ENCODE measurements around the gene ZSCAN12. TPM values are rescaled to one million over a fixed set of nuclear protein-coding genes. Genes with fewer than 3 reads are reported as not detected.

ZSCAN12 gene
- total and polyA plus RNA-seq, 2 experiments from 2014 or later = 2.0 to 7.3 TPM

DNA sequence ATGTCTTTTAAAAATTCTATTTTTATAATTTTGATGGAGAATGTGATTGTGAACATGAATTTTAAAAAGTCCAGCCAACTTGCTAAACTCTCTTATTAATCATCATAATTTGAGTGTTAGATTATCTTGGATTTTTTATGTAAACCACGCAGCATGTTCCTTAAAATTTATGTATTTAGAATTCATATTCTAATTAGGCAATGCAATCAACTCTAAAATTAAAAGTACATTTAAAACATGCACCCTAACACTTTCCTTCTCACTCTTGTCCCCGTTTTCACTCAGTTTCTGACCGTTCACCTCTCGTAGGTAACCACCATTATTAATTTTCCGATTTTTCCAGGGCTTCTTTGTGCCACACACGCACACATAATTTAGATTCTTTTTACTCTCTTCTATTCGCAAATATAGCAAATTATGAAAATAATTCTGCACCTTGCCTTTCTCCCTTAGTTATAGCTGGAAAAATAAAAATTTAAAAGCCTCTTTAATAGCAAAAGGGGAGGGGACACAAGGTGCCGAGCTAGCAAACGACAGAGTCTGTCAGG is 50.1 kb downstream of the ZSCAN12 start:
- peak overlapping the region; percentile 99 for H3K4me3 Mint-ChIP-seq
- ATAC-seq (no peak), DNase-seq (ENCODE audit: low spot score) (no peak)
- Histone ChIP-seq H2AFZ (peak overlapping the region; percentile 93), H3K36me3 (ENCODE audit: insufficient read depth) (no peaks in the 10 kb centered on the region), H4K20me1 (replicated peaks; ENCODE audit: insufficient read depth) (peaks cover 8% of the 10 kb centered on the region; the same call in 1 of the 2 replicates), H3K27ac (ENCODE audit: low read depth) (no peak overlapping the region), H3K4me3 (peak overlapping the region; percentile 78), H3K27me3 (ENCODE audit: insufficient read depth) (no peaks in the 10 kb centered on the region), H3K4me2 (peak overlapping the region; percentile 91), H3K79me2 (replicated peaks; ENCODE audit: insufficient read depth) (peaks cover 44% of the 10 kb centered on the region), H3K4me1 (ENCODE audit: insufficient read depth) (peaks cover 10% of the 10 kb centered on the region), H3F3A (replicated peaks; ENCODE audit: low read depth) (no peaks in the 10 kb centered on the region), H3K9me2 (ENCODE audit: insufficient read depth) (no peaks in the 10 kb centered on the region)
- H3K36me3 Mint-ChIP-seq (ENCODE audit: low read depth) = peaks cover 21% of the 10 kb centered on the region
- H3K27ac Mint-ChIP-seq = peak overlapping the region; percentile 99
- TF ChIP-seq EZH2phosphoT487 (IDR thresholded peaks at IDR 0.05; ENCODE audit: unreplicated experiment) (no peak), ZNF114 (CRISPR knock-in tag; IDR thresholded peaks at IDR 0.05) (no peak), CREB1 (CRISPR knock-in tag; IDR thresholded peaks at IDR 0.05; ENCODE audit: low read depth) (no peak), POLR2AphosphoS5 (IDR thresholded peaks at IDR 0.05; ENCODE audit: low read depth) (no peak), STAT1 (IDR thresholded peaks at IDR 0.05; ENCODE audit: unreplicated experiment) (no peak), JUNB (IDR thresholded peaks at IDR 0.05; ENCODE audit: unreplicated experiment) (no peak), NANOG (IDR thresholded peaks at IDR 0.05; ENCODE audit: borderline replicate concordance) (no peak), EZH2 (IDR thresholded peaks at IDR 0.05; ENCODE audit: low read depth, unreplicated experiment) (no peak), ZNF331 (CRISPR knock-in tag; IDR thresholded peaks at IDR 0.05; ENCODE audit: low read depth) (no peak)
- TF ChIP-seq, protein P1, sequence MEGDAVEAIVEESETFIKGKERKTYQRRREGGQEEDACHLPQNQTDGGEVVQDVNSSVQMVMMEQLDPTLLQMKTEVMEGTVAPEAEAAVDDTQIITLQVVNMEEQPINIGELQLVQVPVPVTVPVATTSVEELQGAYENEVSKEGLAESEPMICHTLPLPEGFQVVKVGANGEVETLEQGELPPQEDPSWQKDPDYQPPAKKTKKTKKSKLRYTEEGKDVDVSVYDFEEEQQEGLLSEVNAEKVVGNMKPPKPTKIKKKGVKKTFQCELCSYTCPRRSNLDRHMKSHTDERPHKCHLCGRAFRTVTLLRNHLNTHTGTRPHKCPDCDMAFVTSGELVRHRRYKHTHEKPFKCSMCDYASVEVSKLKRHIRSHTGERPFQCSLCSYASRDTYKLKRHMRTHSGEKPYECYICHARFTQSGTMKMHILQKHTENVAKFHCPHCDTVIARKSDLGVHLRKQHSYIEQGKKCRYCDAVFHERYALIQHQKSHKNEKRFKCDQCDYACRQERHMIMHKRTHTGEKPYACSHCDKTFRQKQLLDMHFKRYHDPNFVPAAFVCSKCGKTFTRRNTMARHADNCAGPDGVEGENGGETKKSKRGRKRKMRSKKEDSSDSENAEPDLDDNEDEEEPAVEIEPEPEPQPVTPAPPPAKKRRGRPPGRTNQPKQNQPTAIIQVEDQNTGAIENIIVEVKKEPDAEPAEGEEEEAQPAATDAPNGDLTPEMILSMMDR (conservative IDR thresholded peaks at IDR 0.05; ENCODE audit: low read depth in 2 of 2) = no peak
- TF ChIP-seq, protein P2, sequence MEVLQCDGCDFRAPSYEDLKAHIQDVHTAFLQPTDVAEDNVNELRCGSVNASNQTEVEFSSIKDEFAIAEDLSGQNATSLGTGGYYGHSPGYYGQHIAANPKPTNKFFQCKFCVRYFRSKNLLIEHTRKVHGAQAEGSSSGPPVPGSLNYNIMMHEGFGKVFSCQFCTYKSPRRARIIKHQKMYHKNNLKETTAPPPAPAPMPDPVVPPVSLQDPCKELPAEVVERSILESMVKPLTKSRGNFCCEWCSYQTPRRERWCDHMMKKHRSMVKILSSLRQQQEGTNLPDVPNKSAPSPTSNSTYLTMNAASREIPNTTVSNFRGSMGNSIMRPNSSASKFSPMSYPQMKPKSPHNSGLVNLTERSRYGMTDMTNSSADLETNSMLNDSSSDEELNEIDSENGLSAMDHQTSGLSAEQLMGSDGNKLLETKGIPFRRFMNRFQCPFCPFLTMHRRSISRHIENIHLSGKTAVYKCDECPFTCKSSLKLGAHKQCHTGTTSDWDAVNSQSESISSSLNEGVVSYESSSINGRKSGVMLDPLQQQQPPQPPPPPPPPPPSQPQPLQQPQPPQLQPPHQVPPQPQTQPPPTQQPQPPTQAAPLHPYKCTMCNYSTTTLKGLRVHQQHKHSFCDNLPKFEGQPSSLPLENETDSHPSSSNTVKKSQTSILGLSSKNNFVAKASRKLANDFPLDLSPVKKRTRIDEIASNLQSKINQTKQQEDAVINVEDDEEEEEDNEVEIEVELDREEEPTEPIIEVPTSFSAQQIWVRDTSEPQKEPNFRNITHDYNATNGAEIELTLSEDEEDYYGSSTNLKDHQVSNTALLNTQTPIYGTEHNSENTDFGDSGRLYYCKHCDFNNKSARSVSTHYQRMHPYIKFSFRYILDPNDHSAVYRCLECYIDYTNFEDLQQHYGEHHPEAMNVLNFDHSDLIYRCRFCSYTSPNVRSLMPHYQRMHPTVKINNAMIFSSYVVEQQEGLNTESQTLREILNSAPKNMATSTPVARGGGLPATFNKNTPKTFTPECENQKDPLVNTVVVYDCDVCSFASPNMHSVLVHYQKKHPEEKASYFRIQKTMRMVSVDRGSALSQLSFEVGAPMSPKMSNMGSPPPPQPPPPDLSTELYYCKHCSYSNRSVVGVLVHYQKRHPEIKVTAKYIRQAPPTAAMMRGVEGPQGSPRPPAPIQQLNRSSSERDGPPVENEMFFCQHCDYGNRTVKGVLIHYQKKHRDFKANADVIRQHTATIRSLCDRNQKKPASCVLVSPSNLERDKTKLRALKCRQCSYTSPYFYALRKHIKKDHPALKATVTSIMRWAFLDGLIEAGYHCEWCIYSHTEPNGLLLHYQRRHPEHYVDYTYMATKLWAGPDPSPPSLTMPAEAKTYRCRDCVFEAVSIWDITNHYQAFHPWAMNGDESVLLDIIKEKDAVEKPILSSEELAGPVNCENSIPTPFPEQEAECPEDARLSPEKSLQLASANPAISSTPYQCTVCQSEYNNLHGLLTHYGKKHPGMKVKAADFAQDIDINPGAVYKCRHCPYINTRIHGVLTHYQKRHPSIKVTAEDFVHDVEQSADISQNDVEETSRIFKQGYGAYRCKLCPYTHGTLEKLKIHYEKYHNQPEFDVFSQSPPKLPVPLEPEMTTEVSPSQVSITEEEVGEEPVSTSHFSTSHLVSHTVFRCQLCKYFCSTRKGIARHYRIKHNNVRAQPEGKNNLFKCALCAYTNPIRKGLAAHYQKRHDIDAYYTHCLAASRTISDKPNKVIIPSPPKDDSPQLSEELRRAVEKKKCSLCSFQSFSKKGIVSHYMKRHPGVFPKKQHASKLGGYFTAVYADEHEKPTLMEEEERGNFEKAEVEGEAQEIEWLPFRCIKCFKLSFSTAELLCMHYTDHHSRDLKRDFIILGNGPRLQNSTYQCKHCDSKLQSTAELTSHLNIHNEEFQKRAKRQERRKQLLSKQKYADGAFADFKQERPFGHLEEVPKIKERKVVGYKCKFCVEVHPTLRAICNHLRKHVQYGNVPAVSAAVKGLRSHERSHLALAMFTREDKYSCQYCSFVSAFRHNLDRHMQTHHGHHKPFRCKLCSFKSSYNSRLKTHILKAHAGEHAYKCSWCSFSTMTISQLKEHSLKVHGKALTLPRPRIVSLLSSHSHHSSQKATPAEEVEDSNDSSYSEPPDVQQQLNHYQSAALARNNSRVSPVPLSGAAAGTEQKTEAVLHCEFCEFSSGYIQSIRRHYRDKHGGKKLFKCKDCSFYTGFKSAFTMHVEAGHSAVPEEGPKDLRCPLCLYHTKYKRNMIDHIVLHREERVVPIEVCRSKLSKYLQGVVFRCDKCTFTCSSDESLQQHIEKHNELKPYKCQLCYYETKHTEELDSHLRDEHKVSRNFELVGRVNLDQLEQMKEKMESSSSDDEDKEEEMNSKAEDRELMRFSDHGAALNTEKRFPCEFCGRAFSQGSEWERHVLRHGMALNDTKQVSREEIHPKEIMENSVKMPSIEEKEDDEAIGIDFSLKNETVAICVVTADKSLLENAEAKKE (CRISPR knock-in tag; IDR thresholded peaks at IDR 0.05) = no peak
- TF ChIP-seq, protein P3, sequence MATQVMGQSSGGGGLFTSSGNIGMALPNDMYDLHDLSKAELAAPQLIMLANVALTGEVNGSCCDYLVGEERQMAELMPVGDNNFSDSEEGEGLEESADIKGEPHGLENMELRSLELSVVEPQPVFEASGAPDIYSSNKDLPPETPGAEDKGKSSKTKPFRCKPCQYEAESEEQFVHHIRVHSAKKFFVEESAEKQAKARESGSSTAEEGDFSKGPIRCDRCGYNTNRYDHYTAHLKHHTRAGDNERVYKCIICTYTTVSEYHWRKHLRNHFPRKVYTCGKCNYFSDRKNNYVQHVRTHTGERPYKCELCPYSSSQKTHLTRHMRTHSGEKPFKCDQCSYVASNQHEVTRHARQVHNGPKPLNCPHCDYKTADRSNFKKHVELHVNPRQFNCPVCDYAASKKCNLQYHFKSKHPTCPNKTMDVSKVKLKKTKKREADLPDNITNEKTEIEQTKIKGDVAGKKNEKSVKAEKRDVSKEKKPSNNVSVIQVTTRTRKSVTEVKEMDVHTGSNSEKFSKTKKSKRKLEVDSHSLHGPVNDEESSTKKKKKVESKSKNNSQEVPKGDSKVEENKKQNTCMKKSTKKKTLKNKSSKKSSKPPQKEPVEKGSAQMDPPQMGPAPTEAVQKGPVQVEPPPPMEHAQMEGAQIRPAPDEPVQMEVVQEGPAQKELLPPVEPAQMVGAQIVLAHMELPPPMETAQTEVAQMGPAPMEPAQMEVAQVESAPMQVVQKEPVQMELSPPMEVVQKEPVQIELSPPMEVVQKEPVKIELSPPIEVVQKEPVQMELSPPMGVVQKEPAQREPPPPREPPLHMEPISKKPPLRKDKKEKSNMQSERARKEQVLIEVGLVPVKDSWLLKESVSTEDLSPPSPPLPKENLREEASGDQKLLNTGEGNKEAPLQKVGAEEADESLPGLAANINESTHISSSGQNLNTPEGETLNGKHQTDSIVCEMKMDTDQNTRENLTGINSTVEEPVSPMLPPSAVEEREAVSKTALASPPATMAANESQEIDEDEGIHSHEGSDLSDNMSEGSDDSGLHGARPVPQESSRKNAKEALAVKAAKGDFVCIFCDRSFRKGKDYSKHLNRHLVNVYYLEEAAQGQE (IDR thresholded peaks at IDR 0.05; ENCODE audit: unreplicated experiment) = no peak
- TF ChIP-seq, protein P4, sequence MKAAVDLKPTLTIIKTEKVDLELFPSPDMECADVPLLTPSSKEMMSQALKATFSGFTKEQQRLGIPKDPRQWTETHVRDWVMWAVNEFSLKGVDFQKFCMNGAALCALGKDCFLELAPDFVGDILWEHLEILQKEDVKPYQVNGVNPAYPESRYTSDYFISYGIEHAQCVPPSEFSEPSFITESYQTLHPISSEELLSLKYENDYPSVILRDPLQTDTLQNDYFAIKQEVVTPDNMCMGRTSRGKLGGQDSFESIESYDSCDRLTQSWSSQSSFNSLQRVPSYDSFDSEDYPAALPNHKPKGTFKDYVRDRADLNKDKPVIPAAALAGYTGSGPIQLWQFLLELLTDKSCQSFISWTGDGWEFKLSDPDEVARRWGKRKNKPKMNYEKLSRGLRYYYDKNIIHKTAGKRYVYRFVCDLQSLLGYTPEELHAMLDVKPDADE (IDR thresholded peaks at IDR 0.05) = no peak
- H3K27me3 Mint-ChIP-seq (ENCODE audit: insufficient read depth, low read depth, poor library complexity) = peaks cover 15% of the 10 kb centered on the region
- peaks cover 19% of the 10 kb centered on the region for H3K4me1 Mint-ChIP-seq
- peaks cover 12% of the 10 kb centered on the region; the same call in 2 of the 3 replicates for H3K9me3 Mint-ChIP-seq

All from GM23338 (cell line).